ENCODE data around the gene ZNF146.
"Not testable (repeated sequence)": the region's sequence is repeated elsewhere in the genome, so short reads cannot be mapped to it uniquely, and the experiment has no call there.

The ZNF146 gene

DNA sequence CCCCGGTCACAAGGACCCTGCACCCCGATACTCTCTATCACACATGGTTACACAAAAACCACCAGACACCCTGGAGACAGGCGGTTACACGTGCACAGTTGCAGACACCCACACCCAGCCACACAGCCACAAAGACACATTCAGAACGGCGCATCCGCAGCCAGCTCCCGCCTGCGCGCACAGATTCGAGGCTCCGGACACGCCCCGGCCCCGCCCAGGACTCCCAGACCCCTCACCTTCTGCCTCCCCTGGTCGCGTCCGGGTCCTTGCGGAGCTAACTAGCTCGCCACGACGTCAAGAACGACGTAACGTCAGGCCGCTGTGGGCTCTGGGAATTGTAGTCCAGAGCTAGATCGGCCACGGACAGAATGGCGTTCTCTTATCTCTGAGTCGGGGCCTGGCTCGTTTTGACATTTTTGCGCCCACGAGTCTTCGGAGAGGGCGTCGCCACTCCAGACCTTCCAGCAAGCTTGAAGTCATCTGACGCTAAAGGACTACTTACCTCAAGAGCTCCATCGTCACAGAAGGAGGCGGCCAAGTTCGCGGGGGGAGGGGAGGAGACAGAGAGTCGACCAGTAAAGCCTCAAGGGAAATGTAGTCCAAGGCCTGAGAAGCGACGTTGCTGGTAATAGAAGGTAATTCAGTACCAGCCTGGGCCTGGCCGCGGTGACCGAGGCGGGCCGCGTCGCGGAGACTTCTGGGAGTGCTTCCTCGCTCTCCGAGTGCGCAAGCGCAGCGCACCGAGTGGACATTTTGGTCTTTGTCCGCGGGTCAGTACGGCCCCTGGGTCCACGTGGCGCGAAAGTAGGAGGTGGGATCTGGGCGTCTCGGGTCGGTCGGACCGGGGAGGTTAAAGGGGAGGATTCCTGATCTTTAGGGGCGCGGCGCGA lies at the start of gene ZNF146, which contains the start of gene ZNF565:
Gene ZNF146, plus strand, starts transcription at position 721 of the 890 bp plus-strand sequence. CDS start 21,335 bp downstream, outside the sequence.
Gene ZNF565, minus strand, starts transcription at position 280 of the 890 bp plus-strand sequence. CDS start 12,680 bp downstream, outside the sequence.
- peak; percentile 98 for DNase-seq

DNA sequence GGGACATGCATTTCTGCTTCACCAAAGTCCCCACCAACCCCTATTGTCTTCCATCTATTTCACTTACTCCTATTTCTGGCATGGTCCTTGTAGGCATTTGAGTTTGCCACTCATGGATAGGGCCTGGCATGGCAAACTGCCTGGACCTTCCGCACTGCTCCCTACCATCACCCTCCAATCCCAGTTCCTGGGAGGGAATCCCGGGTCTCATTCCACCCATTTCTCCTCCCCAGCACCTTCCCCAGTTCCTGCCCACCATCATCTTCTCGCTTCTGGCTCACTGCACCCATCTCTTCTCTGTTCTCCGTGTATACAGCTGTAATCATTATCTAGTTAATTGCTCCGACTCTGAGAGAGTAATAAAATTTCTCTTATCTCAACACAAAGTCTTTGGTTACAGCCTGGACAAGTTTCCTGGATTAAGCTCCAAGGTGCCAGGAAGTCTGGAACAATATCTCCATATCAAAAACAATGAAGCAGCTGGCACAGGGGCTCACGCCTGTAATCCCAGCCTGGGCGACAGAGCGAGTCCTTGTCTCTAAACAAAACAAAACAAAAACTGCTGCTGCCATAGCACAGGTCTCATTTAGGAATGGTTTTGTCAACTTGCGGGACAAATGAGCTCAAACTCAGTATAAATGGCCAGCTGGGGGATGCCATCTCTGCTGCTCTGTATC lies 45.7 kb upstream of the ZNF146 start:
- peak; percentile 85 for DNase-seq

DNA sequence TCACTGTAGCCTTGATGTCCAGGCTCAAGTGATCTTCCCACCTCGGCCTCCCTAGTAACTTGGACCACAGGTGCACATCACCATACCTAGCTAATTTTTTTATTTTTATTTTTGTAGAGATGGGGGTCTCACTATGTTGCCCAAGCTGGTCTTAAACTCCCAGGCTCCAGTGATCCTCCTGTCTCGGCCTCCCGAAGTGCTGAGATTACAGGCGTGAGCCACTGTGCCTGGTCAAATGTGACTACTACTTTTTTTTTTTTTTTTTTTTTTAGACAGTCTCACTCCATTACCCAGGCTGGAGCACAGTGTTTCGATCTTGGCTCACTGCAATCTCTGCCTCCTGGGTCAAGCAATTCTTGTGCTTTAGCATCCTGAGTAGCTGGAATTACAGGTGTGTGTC lies 42.1 kb upstream of the ZNF146 start:
- no peak for DNase-seq

DNA sequence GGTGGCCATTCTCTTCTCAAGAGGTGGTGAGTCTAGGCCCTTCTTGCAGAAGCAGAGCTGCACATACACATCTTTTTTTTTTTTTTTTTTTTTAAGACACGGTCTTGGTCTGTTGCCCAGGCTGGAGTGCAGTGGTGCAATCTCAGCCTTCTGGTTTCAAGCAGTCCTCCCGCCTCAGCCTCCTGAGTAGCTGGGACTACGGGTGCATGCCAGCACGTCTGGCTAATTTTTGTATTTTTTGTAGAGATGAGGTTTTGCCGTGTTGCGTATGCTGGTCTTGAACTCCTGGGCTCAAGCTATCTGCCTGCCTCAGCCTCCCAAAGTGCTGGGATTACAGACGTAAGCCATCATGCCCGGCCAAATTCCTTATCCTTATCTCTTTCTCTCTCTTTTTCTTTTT lies 41.1 kb upstream of the ZNF146 start:
- not testable (repeated sequence) for DNase-seq

DNA sequence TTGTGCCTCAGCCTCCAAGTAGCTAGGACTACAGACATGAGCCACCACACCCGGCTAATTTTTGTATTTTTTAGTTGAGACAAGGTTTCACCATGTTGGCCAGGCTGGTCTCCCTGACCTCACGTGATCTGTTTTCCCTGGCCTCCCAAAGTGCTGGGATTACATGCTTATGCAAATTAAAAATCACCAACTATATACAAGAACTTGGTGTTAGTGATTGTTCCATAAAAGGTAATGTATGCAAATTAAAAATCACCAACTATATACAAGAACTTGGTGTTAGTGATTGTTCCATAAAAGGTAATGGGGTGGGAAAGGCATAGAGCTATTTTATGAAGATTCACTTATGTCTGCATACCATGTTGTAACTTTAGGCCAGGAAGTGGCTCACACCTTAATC lies 35.8 kb upstream of the ZNF146 start:
- not testable (repeated sequence) for DNase-seq

DNA sequence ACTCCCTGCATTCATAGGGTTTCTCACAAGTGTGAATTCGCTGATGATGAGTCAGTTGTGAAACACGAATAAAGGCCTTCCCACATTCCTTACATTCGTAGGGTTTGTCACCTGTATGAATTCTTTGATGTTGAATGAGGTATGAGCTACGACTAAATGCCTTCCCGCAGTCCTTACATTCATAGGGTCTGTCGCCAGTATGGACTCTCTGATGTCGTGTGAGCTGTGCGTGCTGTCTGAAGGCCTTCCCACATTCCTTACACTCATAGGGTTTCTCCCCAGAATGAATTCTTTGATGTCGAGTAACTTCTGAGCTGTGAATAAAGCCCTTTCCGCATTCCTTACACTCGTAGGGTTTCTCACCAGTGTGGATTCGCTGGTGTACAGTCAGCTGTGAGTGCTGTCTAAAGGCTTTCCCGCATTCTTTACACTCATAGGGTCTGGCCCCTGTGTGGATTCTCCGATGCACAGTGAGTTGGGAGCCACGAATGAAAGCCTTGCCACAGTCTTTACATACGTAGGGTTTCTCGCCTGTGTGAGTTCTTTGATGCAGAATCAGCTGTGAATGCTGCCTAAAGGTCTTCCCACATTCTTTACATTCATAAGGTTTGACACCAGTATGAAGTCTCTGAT lies 32.2 kb upstream of the ZNF146 start:
- DNase-seq: no peak

DNA sequence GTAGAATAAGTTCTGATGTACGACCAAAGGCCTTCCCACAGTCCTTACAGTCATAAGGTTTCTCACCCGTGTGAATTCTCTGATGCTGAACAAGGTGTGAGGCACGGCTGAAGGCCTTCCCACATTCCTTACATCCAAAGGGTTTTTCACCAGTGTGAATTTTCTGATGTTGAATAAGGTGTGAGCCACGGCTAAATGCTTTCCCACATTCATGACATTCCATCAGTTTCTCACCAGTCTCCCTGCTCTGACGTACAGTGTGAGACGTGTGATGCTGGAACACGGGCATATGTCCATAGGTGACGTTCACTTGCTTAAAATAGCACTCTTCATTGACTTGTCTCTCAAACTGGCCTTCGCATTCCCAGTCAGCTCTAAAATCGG lies 31.7 kb upstream of the ZNF146 start:
- no peak for DNase-seq

DNA sequence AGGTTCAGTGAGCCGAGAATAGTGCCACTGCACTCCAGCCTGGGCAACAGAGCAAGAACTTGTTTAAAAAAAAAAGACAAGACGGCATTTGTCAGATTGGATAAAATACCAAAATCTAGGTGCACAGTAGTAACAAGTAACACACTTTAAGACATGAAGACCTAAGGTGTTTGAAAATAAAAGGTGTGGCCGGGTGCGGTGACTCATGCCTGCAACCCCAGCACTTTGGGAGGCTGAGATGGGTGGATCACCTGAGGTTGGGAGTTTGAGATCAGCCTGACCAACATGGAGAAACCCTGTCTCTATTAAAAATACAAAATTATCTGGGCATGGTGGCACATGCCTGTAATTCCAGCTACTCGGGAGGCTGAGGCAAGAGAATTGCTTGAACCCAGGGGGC lies 28.2 kb upstream of the ZNF146 start:
- not testable (repeated sequence) for DNase-seq

DNA sequence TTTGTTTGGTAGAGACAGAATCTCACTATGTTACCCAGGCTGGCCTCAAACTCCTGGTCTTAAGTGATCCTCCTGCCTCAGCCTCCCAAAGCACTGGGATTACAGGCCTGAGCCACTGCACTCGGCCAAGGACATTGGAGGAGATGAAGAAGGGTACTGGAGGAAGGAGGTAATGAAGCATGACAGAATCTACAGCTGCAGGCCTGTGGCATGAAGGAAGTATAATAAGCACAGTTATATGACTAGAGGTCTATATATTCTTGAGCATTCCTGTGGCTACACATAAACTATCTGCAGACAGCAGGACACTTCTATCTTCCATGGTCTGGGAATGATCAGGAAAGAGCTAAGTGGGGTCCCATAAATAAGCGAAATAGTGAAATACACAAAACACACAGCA lies 18.7 kb upstream of the ZNF146 start:
- DNase-seq: no peak

DNA sequence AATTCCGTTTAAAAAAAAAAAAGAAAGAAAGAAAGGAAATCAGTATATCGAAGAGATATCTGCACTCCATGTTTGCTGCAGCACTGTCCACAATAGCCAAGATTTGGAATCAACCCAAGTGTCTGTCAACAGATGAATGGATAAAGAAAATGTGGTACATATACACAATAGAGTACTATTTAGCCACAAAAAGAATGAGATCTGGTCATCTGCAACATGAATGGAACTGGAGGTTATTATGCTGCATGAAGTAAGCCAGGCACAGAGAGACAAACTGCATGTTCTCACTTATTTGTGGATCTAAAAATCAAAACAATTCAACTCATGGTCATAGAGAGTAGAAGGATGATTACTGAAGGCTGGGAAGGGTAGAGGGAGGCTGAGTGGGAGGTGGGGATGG lies 16.8 kb upstream of the ZNF146 start:
- no peak for DNase-seq

DNA sequence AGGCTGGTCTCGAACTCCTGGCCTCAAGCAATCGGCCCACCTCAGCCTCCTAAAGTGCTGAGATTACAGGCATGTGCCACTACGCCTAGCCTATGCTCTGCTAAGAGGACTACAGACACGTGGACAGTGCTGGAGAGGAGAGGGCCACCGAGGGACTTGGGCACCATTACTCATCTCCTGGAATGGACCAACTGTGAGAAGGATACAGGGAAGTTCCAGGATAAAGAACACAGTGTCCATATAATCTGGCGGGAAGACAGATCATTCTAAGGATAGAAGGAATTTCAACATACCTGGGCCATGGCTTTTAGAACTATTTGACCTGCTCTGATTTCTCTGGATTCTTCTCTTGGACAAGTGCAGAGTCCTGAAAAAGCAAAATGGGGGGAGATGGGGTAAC lies 13.2 kb upstream of the ZNF146 start:
- no peak for DNase-seq

DNA sequence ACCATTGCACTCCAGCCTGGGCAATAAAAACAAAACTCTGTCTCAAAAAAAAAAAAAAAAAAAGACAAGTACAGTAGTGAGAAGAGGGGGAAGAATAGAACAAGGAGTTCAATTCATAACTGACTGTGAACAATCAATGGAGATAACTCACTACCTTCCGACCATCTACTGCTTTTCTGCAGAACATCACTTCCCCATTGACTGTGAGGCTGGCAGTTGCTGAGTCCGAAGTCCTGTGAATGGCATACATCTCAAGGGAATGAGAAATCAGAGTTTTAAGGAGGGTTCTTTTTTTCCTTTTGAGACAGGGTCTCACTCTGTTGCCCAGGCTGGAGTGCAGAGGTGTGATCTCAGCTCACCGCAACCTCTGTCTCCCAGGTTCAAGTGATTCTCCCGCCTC lies 11.6 kb upstream of the ZNF146 start:
- DNase-seq: no peak

DNA sequence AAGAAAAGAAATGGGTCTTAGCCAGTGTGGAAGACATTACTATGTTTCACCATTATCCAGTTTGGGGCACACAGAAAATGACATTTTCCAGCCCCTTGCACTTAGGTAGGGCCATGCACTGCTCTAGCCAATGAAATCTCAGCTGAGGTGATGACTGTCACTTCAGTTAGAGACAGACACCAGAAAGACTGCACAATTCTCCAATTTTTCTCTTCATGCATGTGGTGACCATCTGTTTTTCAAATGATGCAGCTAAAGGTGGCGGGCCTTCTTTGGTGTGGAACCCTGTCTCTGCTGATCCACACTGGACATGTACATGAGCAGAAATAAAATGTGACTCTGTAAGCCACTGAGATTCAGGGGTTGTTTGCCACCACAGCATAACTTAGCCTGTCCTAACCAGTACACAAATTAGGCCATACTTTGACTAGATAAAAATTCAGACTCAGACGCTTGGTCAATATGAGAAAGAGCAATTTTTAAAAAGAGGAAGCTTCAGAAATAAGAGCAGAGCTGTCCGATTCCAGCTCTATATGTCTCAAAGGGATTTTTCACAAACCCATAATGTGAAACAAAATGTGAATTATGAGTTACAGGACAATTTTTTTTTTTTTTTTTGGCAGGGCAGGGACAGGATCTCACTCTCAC lies 7.2 kb upstream of the ZNF146 start:
- DNase-seq: no peak

DNA sequence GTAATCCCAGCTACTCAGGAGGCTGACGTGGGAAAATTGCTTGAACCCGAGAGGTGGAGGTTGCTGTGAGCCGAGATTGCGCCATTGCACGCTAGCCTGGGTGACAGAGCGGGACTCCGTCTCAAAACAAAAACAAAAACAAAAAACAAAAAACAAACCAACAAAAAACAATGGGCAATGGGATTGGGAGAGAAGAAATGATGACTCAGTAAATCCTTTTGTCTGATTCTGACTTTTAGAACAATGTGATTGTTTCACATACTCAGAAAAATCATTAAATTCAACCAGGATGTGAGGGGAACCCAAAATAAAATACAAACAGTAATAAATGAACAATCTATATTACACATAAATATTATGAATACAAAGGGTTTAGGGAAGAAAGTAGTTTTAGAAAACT lies 5.5 kb upstream of the ZNF146 start:
- DNase-seq: no peak

DNA sequence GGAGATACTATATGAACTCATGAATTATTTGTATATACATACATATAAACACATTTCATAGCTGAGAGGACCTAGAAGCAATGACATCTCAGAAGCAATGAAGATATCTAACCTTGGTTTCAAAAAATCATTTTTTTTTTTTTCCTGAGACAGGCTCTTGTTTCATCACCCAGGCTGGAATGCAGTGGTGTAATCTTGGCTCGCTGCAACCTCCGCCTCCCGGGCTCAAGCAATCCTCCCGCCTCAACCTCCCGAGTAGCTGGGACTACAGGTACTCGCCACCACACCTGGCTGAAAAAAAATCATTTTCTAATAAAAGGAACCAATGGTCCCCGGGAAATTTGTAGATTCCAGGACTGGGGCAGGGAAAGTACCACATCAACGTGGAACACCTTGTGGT lies 4.4 kb upstream of the ZNF146 start:
- no peak for DNase-seq

DNA sequence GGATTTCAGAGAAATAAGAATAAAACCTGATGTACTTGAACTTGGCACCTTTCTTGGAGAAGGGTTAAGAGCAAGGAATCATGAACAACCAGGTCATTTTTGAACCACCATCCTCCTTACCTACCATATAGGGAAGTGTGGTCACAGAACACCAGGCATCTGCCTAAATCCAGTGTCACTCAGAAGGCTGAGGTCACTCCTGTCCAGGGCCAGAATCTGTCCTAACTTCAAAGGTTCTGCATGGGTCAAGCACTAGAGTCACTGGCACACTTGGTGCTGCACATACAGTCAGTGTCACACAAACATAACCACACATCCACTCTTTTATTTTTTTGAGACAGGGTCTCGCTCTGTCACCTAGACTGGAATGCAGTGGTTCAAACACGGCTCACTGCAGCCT lies 2.0 kb upstream of the ZNF146 start:
- DNase-seq: no peak

DNA sequence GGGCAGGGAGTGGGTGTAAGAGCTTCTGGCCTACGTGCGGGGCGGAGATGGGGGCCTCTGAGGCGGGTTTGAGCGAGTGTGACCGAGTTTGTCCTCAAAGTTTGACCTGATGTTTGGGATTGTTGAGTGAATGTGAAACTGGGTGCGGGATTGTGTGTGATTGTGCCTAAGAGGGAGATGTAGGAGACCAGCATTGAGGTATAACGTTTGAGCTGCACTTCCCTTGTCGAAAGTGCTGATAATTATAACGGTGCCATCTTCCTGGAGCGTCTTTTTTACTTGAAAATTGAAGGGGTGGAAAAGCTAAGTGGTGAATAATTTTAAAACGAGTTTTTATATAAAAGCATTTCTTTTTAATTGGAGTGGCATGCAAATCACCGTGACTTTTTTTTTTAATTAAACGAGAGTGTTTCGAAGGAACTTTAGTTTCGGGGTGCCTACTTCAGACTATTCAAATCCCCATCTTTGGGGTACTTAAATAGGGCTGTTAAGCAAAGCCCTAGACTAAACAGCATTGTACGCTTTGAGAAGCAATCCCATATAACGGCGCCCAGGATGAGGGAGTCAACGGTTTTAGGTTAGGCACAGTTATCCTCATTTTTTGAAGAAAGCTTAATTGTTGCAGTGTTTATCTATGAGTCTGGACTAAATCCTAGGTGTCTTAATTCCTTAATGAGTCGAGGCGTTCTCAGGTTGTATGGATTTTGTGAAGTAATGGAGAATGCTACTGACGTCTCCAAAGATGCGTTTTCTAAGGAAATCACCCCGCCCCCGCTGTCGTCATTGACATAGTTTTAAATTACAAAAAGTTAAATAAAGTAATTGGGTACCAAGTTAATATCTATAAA lies 594 bp downstream of the ZNF146 start:
- DNase-seq: no peak

DNA sequence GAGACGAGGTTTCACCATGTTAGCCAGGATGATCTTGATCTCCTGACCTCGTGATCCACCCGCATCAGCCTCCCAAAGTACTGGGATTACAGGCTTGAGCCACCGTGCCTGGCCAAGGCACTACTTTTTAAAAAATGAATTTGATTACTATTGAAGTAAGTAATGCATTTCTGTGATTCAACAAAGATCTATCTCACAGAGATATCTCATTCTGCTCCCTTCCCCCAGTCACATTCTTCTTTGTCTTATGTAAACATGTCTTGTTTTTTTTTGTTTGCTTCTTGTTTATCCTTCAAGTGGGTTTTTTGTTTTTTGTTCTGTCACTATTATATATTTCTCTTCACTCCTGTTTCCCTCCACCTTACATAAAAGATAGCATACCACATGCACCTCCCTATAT lies 6.6 kb downstream of the ZNF146 start:
- DNase-seq: no peak

DNA sequence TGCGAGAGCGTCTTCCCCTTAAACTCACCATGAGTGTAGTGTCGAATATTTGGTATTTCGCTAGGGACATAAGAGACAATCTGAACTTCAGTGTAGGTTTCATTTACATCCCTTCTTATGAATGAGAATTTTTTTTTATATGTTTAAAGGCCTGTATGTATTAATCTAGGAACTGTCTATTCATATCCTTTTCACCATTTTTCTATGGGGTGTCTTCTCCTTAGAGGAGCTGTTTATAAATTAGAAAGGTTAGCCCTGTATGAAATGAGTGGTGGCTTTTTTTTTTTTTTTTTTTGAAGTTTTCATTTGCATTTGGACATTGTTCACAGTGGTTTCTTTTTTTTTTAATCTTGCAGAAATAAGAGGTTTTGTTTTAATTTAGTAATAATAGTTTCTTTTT lies 7.6 kb downstream of the ZNF146 start:
- no peak for DNase-seq

DNA sequence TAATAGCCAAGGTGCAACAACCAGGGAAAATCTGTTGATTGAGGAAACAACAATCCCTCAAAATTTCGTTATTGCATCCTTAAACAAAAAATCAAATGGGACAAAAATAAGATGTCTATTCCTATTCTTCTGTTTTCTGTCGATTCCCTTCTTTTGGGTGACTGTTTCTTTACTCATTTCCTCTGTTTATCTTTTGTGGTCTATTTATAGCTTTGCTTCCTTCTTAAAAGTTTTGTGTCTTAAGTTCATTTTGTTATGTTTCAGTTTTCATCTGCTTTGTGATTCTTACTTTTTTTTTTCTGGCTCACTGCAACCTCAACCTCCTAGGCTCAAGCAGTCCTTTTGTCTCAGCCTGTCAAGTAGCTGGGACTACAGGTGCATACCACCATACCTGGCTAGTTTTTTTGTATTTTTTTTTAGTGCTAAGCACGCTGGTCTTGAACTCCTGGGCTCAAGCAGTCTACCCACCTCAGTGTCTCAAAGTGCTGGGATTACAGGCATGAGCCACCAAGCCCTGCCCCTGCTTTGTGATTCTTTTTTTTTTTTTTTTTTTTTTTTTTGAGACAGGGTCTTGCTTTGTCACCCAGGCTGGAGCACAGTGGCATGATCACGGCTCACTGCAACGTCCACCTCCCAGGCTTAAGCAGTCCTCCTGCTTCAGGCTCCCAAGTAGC lies 10.4 kb downstream of the ZNF146 start:
- no peak for DNase-seq

DNA sequence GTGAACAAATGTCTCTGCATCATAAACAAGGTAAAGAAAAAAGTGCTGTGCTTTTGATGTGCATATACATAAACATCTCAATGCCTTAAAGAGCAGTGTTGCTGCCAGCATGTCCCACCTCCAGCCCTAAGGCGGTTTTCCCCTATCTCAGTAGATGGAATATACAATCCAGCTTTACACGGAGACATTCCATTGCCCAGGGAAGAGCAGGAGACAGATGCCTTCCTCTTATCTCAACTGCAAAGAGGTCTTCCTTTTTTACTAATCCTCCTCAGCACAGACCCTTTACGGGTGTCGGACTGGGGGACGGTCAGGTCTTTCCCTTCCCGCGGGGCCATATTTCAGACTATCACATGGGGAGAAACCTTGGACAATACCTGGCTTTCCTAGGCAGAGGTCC lies 18.7 kb downstream of the ZNF146 start:
- not testable (repeated sequence) for DNase-seq
